ENCODE data around the gene NRG3. TPM values are rescaled to one million over a fixed set of nuclear protein-coding genes. Genes with fewer than 3 reads are reported as not detected.

Gene NRG3
- total and polyA plus RNA-seq, 2 of the 4 experiments (the other 2 are of a cell fraction), result not detected

GRCh38 chr10:82056391-82056790 is 181.4 kb downstream of the NRG3 start:
- Histone ChIP-seq H3K23ac (ENCODE audit: low read depth, low read length) (no peak overlapping the region), H4K20me1 (ENCODE audit: insufficient read depth, low read length) (no peaks in the 10 kb centered on the region), H2AK9ac (replicated peaks; ENCODE audit: low read depth, low read length, poor library complexity) (no peak overlapping the region), H2BK120ac (ENCODE audit: low read depth, low read length) (no peak overlapping the region), H3K36me3 (ENCODE audit: control insufficient read depth, insufficient read depth, low read length) (no peaks in the 10 kb centered on the region), H4K5ac (ENCODE audit: low read depth, low read length) (no peak overlapping the region), H2AK5ac (ENCODE audit: low read depth, low read length) (no peak overlapping the region), H3K9ac (ENCODE audit: low read depth, low read length) (no peak overlapping the region), H3K27me3 (ENCODE audit: control insufficient read depth, insufficient read depth, low read length) (no peaks in the 10 kb centered on the region), H3K9me1 (ENCODE audit: insufficient read depth, low read length) (no peaks in the 10 kb centered on the region), H2BK20ac (ENCODE audit: low read depth, low read length) (no peak overlapping the region), H3K79me1 (ENCODE audit: low read depth in 1 of 2, low read length in 2 of 2) (no peaks in the 10 kb centered on the region), H3K27ac (ENCODE audit: insufficient read depth, low read length) (no peak overlapping the region), H3K14ac (replicated peaks; ENCODE audit: low read depth, low read length) (no peak overlapping the region), H3K18ac (ENCODE audit: low read depth, low read length) (no peak overlapping the region), H3K9me3 (ENCODE audit: control insufficient read depth, insufficient read depth, low read length) (peaks cover 3% of the 10 kb centered on the region; the same call in 1 of the 2 replicates), H3K4me1 (ENCODE audit: control insufficient read depth, insufficient read depth, low read length) (no peaks in the 10 kb centered on the region), H2AFZ (replicated peaks; ENCODE audit: low read length, poor library complexity) (no peak overlapping the region), H3K4me2 (ENCODE audit: low read depth, low read length) (no peak overlapping the region), H2BK5ac (ENCODE audit: low read depth, low read length, poor library complexity, severe bottlenecking) (no peak overlapping the region), H4K91ac (ENCODE audit: insufficient read depth, low read depth, low read length) (no peak overlapping the region), H3K4ac (ENCODE audit: low read depth, low read length) (no peak overlapping the region), H2BK15ac (ENCODE audit: low read depth, low read length) (no peak overlapping the region), H3K56ac (ENCODE audit: extremely low read depth, insufficient read depth, low read length) (no peak overlapping the region), H3K4me3 (ENCODE audit: insufficient read depth, low read depth, low read length) (no peak overlapping the region), H4K8ac (ENCODE audit: low read depth in 2 of 2, low read length in 2 of 2) (no peak overlapping the region)
- no peak for DNase-seq
- intact Hi-C loops (cut with micrococcal nuclease) (no loop called here), dilution Hi-C loops (cut with HindIII; ENCODE audit: low sequenced_read_pairs, unreplicated experiment) (no loop called here), in situ Hi-C loops (cut with MboI; ENCODE audit: low sequenced_read_pairs) (no loop called here)
- POLR2A ChIA-PET (ENCODE audit: unreplicated experiment), result no interaction called here
- no peak for ATAC-seq (ENCODE audit: low read depth)
- TF ChIP-seq, protein P1, sequence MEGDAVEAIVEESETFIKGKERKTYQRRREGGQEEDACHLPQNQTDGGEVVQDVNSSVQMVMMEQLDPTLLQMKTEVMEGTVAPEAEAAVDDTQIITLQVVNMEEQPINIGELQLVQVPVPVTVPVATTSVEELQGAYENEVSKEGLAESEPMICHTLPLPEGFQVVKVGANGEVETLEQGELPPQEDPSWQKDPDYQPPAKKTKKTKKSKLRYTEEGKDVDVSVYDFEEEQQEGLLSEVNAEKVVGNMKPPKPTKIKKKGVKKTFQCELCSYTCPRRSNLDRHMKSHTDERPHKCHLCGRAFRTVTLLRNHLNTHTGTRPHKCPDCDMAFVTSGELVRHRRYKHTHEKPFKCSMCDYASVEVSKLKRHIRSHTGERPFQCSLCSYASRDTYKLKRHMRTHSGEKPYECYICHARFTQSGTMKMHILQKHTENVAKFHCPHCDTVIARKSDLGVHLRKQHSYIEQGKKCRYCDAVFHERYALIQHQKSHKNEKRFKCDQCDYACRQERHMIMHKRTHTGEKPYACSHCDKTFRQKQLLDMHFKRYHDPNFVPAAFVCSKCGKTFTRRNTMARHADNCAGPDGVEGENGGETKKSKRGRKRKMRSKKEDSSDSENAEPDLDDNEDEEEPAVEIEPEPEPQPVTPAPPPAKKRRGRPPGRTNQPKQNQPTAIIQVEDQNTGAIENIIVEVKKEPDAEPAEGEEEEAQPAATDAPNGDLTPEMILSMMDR (conservative IDR thresholded peaks at IDR 0.05; ENCODE audit: low read depth, low read length), result no peak
- no peak for TF ChIP-seq RAD21 (IDR thresholded peaks at IDR 0.05; ENCODE audit: low read length)
- no peak for TF ChIP-seq CHD1 (IDR thresholded peaks at IDR 0.05; ENCODE audit: low read depth, low read length)
- no peak for TF ChIP-seq RCOR1 (IDR thresholded peaks at IDR 0.05; ENCODE audit: insufficient replicate concordance, low read length)
- TF ChIP-seq SMC3 (IDR thresholded peaks at IDR 0.05; ENCODE audit: low read depth, low read length), result no peak
- TF ChIP-seq NFE2L2 (IDR thresholded peaks at IDR 0.05; ENCODE audit: low read depth, low read length), result no peak
- TF ChIP-seq CEBPB (IDR thresholded peaks at IDR 0.05; ENCODE audit: low read depth, low read length), result no peak
- no peak for TF ChIP-seq RFX5 (IDR thresholded peaks at IDR 0.05; ENCODE audit: low read depth, low read length)
- TF ChIP-seq MAZ (IDR thresholded peaks at IDR 0.05; ENCODE audit: borderline replicate concordance, low read depth, low read length), result no peak
- no peak for TF ChIP-seq ELK1 (IDR thresholded peaks at IDR 0.05; ENCODE audit: borderline replicate concordance, low read depth, low read length)
- TF ChIP-seq BHLHE40 (IDR thresholded peaks at IDR 0.05; ENCODE audit: low read depth, low read length), result no peak
- TF ChIP-seq, protein P2, sequence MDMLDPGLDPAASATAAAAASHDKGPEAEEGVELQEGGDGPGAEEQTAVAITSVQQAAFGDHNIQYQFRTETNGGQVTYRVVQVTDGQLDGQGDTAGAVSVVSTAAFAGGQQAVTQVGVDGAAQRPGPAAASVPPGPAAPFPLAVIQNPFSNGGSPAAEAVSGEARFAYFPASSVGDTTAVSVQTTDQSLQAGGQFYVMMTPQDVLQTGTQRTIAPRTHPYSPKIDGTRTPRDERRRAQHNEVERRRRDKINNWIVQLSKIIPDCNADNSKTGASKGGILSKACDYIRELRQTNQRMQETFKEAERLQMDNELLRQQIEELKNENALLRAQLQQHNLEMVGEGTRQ (IDR thresholded peaks at IDR 0.05; ENCODE audit: low read depth, low read length), result no peak
- TF ChIP-seq POLR2A (IDR thresholded peaks at IDR 0.05; ENCODE audit: low read depth, low read length), result no peak
- TF ChIP-seq FOS (IDR thresholded peaks at IDR 0.05; ENCODE audit: low read depth, low read length), result no peak
- no peak for TF ChIP-seq MAFK (IDR thresholded peaks at IDR 0.05; ENCODE audit: low read depth, low read length)
- no peak for TF ChIP-seq MXI1 (IDR thresholded peaks at IDR 0.05; ENCODE audit: borderline replicate concordance, low read depth, low read length)
- no TSS peak for BruUV-seq (replicated peaks)
- CTCF ChIA-PET, result no interaction called here
- WGBS, 2 experiments (ENCODE audit: extremely low coverage in 2 of 2, insufficient read length in 1 of 2), result no CpG with 5 or more reads among the region's 1 CpG

All from IMR-90 (cell line).